Neutrophil (primary cell): ENCODE data around the gene CIDEC.
"Not testable (repeated sequence)": the region's sequence is repeated elsewhere in the genome, so short reads cannot be mapped to it uniquely, and the experiment has no call there.

ENCODE experiments used
- H3K27ac ChIP-seq: fragments of 200-600 bp; sonication (generic); 2 replicates; pipeline ENCODE4 v1.5.1; 2016; ENCODE audit warnings: mild to moderate bottlenecking, moderate library complexity
- H3K27me3 ChIP-seq: fragments of 200-600 bp; sonication (generic); 2 replicates; pipeline ENCODE4 v1.6.0; 2016; ENCODE audit warnings: mild to moderate bottlenecking
- H3K36me3 ChIP-seq: fragments of 200-600 bp; sonication (generic); 2 replicates; pipeline ENCODE4 v1.5.1; 2017
- H3K4me1 ChIP-seq, 2 experiments: fragments of 200-600 bp in 1 of 2; sonication (generic) in 1 of 2; 1 replicate in 1 of 2; 2 replicates in 1 of 2; pipeline versions ENCODE4 v1.5.1 to v1.6.1; 2013 to 2016; ENCODE audit warnings: low read depth in 1 of 2, low read length in 1 of 2, mild to moderate bottlenecking in 1 of 2, moderate library complexity in 1 of 2; ENCODE audit not compliant: control insufficient read depth in 1 of 2, insufficient read depth in 1 of 2
- H3K4me3 ChIP-seq, 2 experiments: fragments of 200-600 bp in 1 of 2; sonication (generic) in 1 of 2; 1 replicate in 1 of 2; 2 replicates in 1 of 2; pipeline ENCODE4 v1.5.1; 2013 to 2016; ENCODE audit warnings: low read depth in 1 of 2, low read length in 1 of 2, mild to moderate bottlenecking in 1 of 2, moderate library complexity in 1 of 2
- H3K9me3 ChIP-seq: fragments of 200-600 bp; sonication (generic); 2 replicates; pipeline ENCODE4 v1.5.1; 2016
- CTCF ChIP-seq: fragments of 200-600 bp; sonication (generic); IDR thresholded peaks from 2 replicates; pipeline ENCODE4 v1.5.1; 2016; ENCODE audit warnings: antibody characterized with exemption

Gene CIDEC

GRCh38 chr3:9903904-9904303, 23.9 kb upstream of the CIDEC start:
- H3K9me3 ChIP-seq: no peaks in the 10 kb centered on the region
- no peaks in the 10 kb centered on the region for H3K27me3 ChIP-seq
- no peak overlapping the region for H3K27ac ChIP-seq
- no peaks in the 10 kb centered on the region for H3K36me3 ChIP-seq
- peaks cover 12 to 14% of the 10 kb centered on the region in 2 experiments for H3K4me1 ChIP-seq
- H3K4me3 ChIP-seq: no peak overlapping the region
- no peak for TF ChIP-seq CTCF

GRCh38 chr3:9903238-9903624, 23.2 kb upstream of the CIDEC start:
- H3K27ac ChIP-seq: no peak overlapping the region
- no peak overlapping the region for H3K4me3 ChIP-seq

GRCh38 chr3:9902372-9903237, 22.6 kb upstream of the CIDEC start, which contains the start of gene IL17RE:
IL17RE (plus strand) TSS chr3:9902848; CDS start chr3:9902933, 85 bp downstream.
- Histone ChIP-seq H3K27ac (no peak within 1 kb of the TSS), H3K36me3 (no peaks in the 10 kb centered on the region), H3K9me3 (no peaks in the 10 kb centered on the region), H3K4me1 (peaks cover 12 to 15% of the 10 kb centered on the region in 2 experiments), H3K4me3 (no peak within 1 kb of the TSS), H3K27me3 (no peaks in the 10 kb centered on the region)
- TF ChIP-seq CTCF: no peak

More at GRCh38 chr3:9903238-9903624, 23.2 kb upstream of the CIDEC start:
- Histone ChIP-seq H3K9me3 (no peaks in the 10 kb centered on the region), H3K27me3 (no peaks in the 10 kb centered on the region), H3K36me3 (no peaks in the 10 kb centered on the region), H3K4me1 (peaks cover 12 to 15% of the 10 kb centered on the region in 2 experiments)
- no peak for TF ChIP-seq CTCF

GRCh38 chr3:9901967-9902366, 21.9 kb upstream of the CIDEC start:
- no peaks in the 10 kb centered on the region for H3K27me3 ChIP-seq
- peaks cover 12 to 15% of the 10 kb centered on the region in 2 experiments for H3K4me1 ChIP-seq
- H3K9me3 ChIP-seq: no peaks in the 10 kb centered on the region
- no peaks in the 10 kb centered on the region for H3K36me3 ChIP-seq
- no peak for TF ChIP-seq CTCF
- no peak overlapping the region for H3K27ac ChIP-seq
- no peak overlapping the region for H3K4me3 ChIP-seq

- H3K4me3 ChIP-seq: not testable (repeated sequence)
- peaks cover 12 to 15% of the 10 kb centered on the region in 2 experiments for H3K4me1 ChIP-seq
Measured at GRCh38 chr3:9900965-9901415, 20.9 kb upstream of the CIDEC start.

GRCh38 chr3:9899289-9899791, 19.3 kb upstream of the CIDEC start:
- Histone ChIP-seq H3K4me1 (peaks cover 12 to 15% of the 10 kb centered on the region in 2 experiments), H3K27me3 (no peaks in the 10 kb centered on the region), H3K27ac (no peak overlapping the region), H3K36me3 (no peaks in the 10 kb centered on the region), H3K4me3 (no peak overlapping the region), H3K9me3 (no peaks in the 10 kb centered on the region)
- TF ChIP-seq CTCF: no peak

More at GRCh38 chr3:9900965-9901415, 20.9 kb upstream of the CIDEC start:
- not testable (repeated sequence) for H3K27ac ChIP-seq, H3K9me3 ChIP-seq, H3K27me3 ChIP-seq, H3K36me3 ChIP-seq
